GM12873 (cell line): ENCODE results near the gene BAIAP2L1.

Experiments used
- CTCF ChIP-seq: IDR thresholded peaks from 2 replicates; pipeline ENCODE4 v1.5.1; 2012; ENCODE audit warnings: low read depth, mild to moderate bottlenecking, moderate library complexity, low read length, control low read depth; ENCODE audit not compliant: insufficient read depth; ENCODE audit errors: missing control alignments

BAIAP2L1 gene

GRCh38 chr7:98289333-98289875, 111.5 kb downstream of the BAIAP2L1 start:
- no peak for TF ChIP-seq CTCF

GRCh38 chr7:98288064-98288823, 112.6 kb downstream of the BAIAP2L1 start:
- no peak for TF ChIP-seq CTCF

GRCh38 chr7:98287486-98287959, 113.4 kb downstream of the BAIAP2L1 start:
- no peak for TF ChIP-seq CTCF

- TF ChIP-seq CTCF, result no peak
Observed at GRCh38 chr7:98286701-98287485, 114.0 kb downstream of the BAIAP2L1 start.

GRCh38 chr7:98286093-98286539, 114.8 kb downstream of the BAIAP2L1 start:
- TF ChIP-seq CTCF, result no peak

- no peak for TF ChIP-seq CTCF
Observed at GRCh38 chr7:98285157-98286092, 115.5 kb downstream of the BAIAP2L1 start.
